ENCODE data around the gene ARID5A.

GRCh38 chr2:96534141-96534540 lies 2.4 kb upstream of the ARID5A start:
- TF ChIP-seq CTCF (IDR thresholded peaks at IDR 0.05) (no peak), EZH2 (IDR thresholded peaks at IDR 0.05; ENCODE audit: borderline replicate concordance, insufficient read depth, low read depth, low read length, poor library complexity, severe bottlenecking) (no peak)

All from B cell (primary cell).